Measurements from ENCODE around the gene EEF2.

- TF ChIP-seq CTCF (IDR thresholded peaks at IDR 0.05) (no peak), POLR2A (IDR thresholded peaks at IDR 0.05) (no peak)
Observed at GRCh38 chr19:3949294-3949693, 36.0 kb downstream of the EEF2 start.

All from uterus (tissue), 2 donors.